ENCODE measurements around the gene TNRC18. TPM values are rescaled to one million over a fixed set of nuclear protein-coding genes. Genes with fewer than 3 reads are reported as not detected.
"Not testable (repeated sequence)": the region's sequence is repeated elsewhere in the genome, so short reads cannot be mapped to it uniquely, and the experiment has no call there.

TNRC18 gene
- total RNA-seq, 2 experiments from 2014 or later, result 37.3 to 40.4 TPM

- POLR2A ChIA-PET; H3K4me1 Mint-ChIP-seq (ENCODE audit: low read depth); H3K27ac Mint-ChIP-seq; H3K9me3 Mint-ChIP-seq; intact Hi-C loops (cut with micrococcal nuclease); H3K36me3 Mint-ChIP-seq; DNase-seq; H3K4me3 Mint-ChIP-seq: not testable (repeated sequence)
- peaks cover 12% of the 10 kb centered on the region for H3K27me3 Mint-ChIP-seq
- CTCF ChIA-PET, result interaction anchor here (2.1 kb wide), 1 partner anchor 41 kb away, joined by 4 read pairs; no protein-coding TSS in a partner anchor
Measured at GRCh38 chr7:5281598-5282500, 141.8 kb downstream of the TNRC18 start.

- CTCF ChIA-PET, result interaction anchor here (2.1 kb wide), 1 partner anchor 39 kb away, joined by 4 read pairs; no protein-coding TSS in a partner anchor
- H3K4me3 Mint-ChIP-seq, result no peak overlapping the region
Measured at GRCh38 chr7:5279734-5280133, 143.9 kb downstream of the TNRC18 start.

GRCh38 chr7:5278766-5279165 is 144.9 kb downstream of the TNRC18 start:
- POLR2A ChIA-PET, result no interaction called here
- Mint-ChIP-seq H3K27me3 (peaks cover 2% of the 10 kb centered on the region), H3K9me3 (no peaks in the 10 kb centered on the region), H3K4me3 (no peak overlapping the region), H3K27ac (no peak overlapping the region), H3K36me3 (no peaks in the 10 kb centered on the region), H3K4me1 (ENCODE audit: low read depth) (no peaks in the 10 kb centered on the region)
- intact Hi-C loops (cut with micrococcal nuclease), result no loop called here
- CTCF ChIA-PET, result no interaction called here
- no peak for DNase-seq

More at GRCh38 chr7:5279734-5280133, 143.9 kb downstream of the TNRC18 start:
- Mint-ChIP-seq H3K27me3 (peaks cover 5% of the 10 kb centered on the region), H3K36me3 (no peaks in the 10 kb centered on the region), H3K9me3 (no peaks in the 10 kb centered on the region), H3K4me1 (ENCODE audit: low read depth) (peaks cover 2% of the 10 kb centered on the region), H3K27ac (no peak overlapping the region)
- no peak for DNase-seq
- intact Hi-C loops (cut with micrococcal nuclease), result no loop called here
- POLR2A ChIA-PET, result no interaction called here

- Mint-ChIP-seq H3K36me3 (no peaks in the 10 kb centered on the region), H3K27ac (no peak overlapping the region), H3K9me3 (no peaks in the 10 kb centered on the region), H3K4me3 (no peak overlapping the region), H3K4me1 (ENCODE audit: low read depth) (no peaks in the 10 kb centered on the region), H3K27me3 (peaks cover 2% of the 10 kb centered on the region)
- ChIA-PET CTCF (no interaction called here), POLR2A (no interaction called here)
- intact Hi-C loops (cut with micrococcal nuclease), result no loop called here
- DNase-seq, result no peak
Measured at GRCh38 chr7:5276611-5277010, 147.0 kb downstream of the TNRC18 start.

GRCh38 chr7:5276123-5276522 is 147.5 kb downstream of the TNRC18 start:
- H3K4me1 Mint-ChIP-seq (ENCODE audit: low read depth); POLR2A ChIA-PET; H3K4me3 Mint-ChIP-seq; H3K27me3 Mint-ChIP-seq; H3K36me3 Mint-ChIP-seq; H3K9me3 Mint-ChIP-seq; H3K27ac Mint-ChIP-seq; CTCF ChIA-PET; intact Hi-C loops (cut with micrococcal nuclease); DNase-seq: not testable (repeated sequence)

GRCh38 chr7:5275510-5275909 is 148.1 kb downstream of the TNRC18 start:
- H3K27ac Mint-ChIP-seq; H3K4me1 Mint-ChIP-seq (ENCODE audit: low read depth); CTCF ChIA-PET; DNase-seq; H3K27me3 Mint-ChIP-seq; intact Hi-C loops (cut with micrococcal nuclease); H3K9me3 Mint-ChIP-seq; H3K4me3 Mint-ChIP-seq; POLR2A ChIA-PET; H3K36me3 Mint-ChIP-seq: not testable (repeated sequence)

GRCh38 chr7:5274985-5275431 is 148.6 kb downstream of the TNRC18 start:
- H3K4me1 Mint-ChIP-seq (ENCODE audit: low read depth); CTCF ChIA-PET; H3K36me3 Mint-ChIP-seq; H3K4me3 Mint-ChIP-seq; DNase-seq; intact Hi-C loops (cut with micrococcal nuclease); H3K27me3 Mint-ChIP-seq; H3K9me3 Mint-ChIP-seq; H3K27ac Mint-ChIP-seq; POLR2A ChIA-PET: not testable (repeated sequence)

- no peak for DNase-seq
- H3K27me3 Mint-ChIP-seq, result no peaks in the 10 kb centered on the region
- H3K4me1 Mint-ChIP-seq (ENCODE audit: low read depth), result no peaks in the 10 kb centered on the region
- intact Hi-C loops (cut with micrococcal nuclease), result no loop called here
- ChIA-PET POLR2A (no interaction called here), CTCF (no interaction called here)
- H3K9me3 Mint-ChIP-seq, result no peaks in the 10 kb centered on the region
- no peak overlapping the region for H3K27ac Mint-ChIP-seq
- no peak overlapping the region for H3K4me3 Mint-ChIP-seq
- H3K36me3 Mint-ChIP-seq, result no peaks in the 10 kb centered on the region
Measured at GRCh38 chr7:5274441-5274840, 149.2 kb downstream of the TNRC18 start.

GRCh38 chr7:5273831-5274405 is 149.7 kb downstream of the TNRC18 start:
- POLR2A ChIA-PET; H3K27ac Mint-ChIP-seq; H3K27me3 Mint-ChIP-seq; DNase-seq; H3K4me3 Mint-ChIP-seq; H3K9me3 Mint-ChIP-seq; H3K4me1 Mint-ChIP-seq (ENCODE audit: low read depth); CTCF ChIA-PET; intact Hi-C loops (cut with micrococcal nuclease); H3K36me3 Mint-ChIP-seq: not testable (repeated sequence)

- intact Hi-C loops (cut with micrococcal nuclease), result no loop called here
- DNase-seq, result no peak
- H3K4me3 Mint-ChIP-seq, result no peak overlapping the region
- H3K9me3 Mint-ChIP-seq, result no peaks in the 10 kb centered on the region
- POLR2A ChIA-PET, result no interaction called here
- no peaks in the 10 kb centered on the region for H3K36me3 Mint-ChIP-seq
- H3K27ac Mint-ChIP-seq, result no peak overlapping the region
- CTCF ChIA-PET, result interaction anchor here (1.1 kb wide), 1 partner anchor 31 kb away, joined by 3 read pairs; no protein-coding TSS in a partner anchor
- no peaks in the 10 kb centered on the region for H3K4me1 Mint-ChIP-seq (ENCODE audit: low read depth)
- H3K27me3 Mint-ChIP-seq, result no peaks in the 10 kb centered on the region
Measured at GRCh38 chr7:5270788-5271187, 152.8 kb downstream of the TNRC18 start.

GRCh38 chr7:5269992-5270657 is 153.5 kb downstream of the TNRC18 start:
- H3K36me3 Mint-ChIP-seq; CTCF ChIA-PET; DNase-seq; H3K4me1 Mint-ChIP-seq (ENCODE audit: low read depth); H3K9me3 Mint-ChIP-seq; H3K27ac Mint-ChIP-seq; POLR2A ChIA-PET; intact Hi-C loops (cut with micrococcal nuclease); H3K4me3 Mint-ChIP-seq; H3K27me3 Mint-ChIP-seq: not testable (repeated sequence)

GRCh38 chr7:5267829-5268228 is 155.8 kb downstream of the TNRC18 start:
- POLR2A ChIA-PET; H3K27me3 Mint-ChIP-seq; H3K9me3 Mint-ChIP-seq; intact Hi-C loops (cut with micrococcal nuclease); H3K4me3 Mint-ChIP-seq; H3K4me1 Mint-ChIP-seq (ENCODE audit: low read depth); H3K36me3 Mint-ChIP-seq; DNase-seq; H3K27ac Mint-ChIP-seq: not testable (repeated sequence)
- CTCF ChIA-PET, result interaction anchor here (0.7 kb wide), 1 partner anchor 28 kb away, joined by 4 read pairs; no protein-coding TSS in a partner anchor

All from activated CD4-positive, alpha-beta memory T cell treated with anti-CD3 and anti-CD28 coated beads for 36 hours (primary cell).